ENCODE data around the gene RPS6KA1.

DNA sequence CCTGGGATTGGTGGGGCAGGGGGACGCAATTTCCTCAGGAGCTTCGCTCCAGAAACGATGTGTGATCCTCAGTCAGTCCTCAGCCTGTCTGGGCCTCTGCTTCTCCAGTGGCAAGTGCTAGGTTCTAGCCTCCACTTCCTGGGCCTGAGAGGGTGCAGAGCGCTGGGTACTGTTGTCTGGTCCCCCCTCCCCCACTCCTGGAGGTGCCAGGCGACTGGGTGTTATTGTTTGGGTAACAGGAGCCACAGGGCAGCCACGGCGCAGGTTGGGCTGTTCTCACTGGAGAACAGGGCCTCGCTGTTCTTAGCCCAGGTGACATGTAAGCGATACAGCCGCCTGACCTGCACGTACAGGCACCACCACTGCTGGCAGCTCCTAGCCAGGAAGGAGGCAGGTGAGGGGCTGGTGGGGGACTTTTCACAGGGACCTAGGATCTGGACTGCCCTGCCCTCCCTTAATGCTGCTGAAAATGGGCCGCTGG is 2.1 kb downstream of the RPS6KA1 start:
- TF ChIP-seq, protein P1, sequence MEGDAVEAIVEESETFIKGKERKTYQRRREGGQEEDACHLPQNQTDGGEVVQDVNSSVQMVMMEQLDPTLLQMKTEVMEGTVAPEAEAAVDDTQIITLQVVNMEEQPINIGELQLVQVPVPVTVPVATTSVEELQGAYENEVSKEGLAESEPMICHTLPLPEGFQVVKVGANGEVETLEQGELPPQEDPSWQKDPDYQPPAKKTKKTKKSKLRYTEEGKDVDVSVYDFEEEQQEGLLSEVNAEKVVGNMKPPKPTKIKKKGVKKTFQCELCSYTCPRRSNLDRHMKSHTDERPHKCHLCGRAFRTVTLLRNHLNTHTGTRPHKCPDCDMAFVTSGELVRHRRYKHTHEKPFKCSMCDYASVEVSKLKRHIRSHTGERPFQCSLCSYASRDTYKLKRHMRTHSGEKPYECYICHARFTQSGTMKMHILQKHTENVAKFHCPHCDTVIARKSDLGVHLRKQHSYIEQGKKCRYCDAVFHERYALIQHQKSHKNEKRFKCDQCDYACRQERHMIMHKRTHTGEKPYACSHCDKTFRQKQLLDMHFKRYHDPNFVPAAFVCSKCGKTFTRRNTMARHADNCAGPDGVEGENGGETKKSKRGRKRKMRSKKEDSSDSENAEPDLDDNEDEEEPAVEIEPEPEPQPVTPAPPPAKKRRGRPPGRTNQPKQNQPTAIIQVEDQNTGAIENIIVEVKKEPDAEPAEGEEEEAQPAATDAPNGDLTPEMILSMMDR (conservative IDR thresholded peaks at IDR 0.05 in 1 of 2, IDR thresholded peaks at IDR 0.05 in 1 of 2; ENCODE audit: low read depth in 1 of 2, low read length in 2 of 2), result no peak
- TF ChIP-seq EZH2 (IDR thresholded peaks at IDR 0.05; ENCODE audit: low read length, missing control alignments), result no peak
